ENCODE data around the gene SLCO6A1. TPM values are rescaled to one million over a fixed set of nuclear protein-coding genes. Genes with fewer than 3 reads are reported as not detected.

The SLCO6A1 gene, protein sequence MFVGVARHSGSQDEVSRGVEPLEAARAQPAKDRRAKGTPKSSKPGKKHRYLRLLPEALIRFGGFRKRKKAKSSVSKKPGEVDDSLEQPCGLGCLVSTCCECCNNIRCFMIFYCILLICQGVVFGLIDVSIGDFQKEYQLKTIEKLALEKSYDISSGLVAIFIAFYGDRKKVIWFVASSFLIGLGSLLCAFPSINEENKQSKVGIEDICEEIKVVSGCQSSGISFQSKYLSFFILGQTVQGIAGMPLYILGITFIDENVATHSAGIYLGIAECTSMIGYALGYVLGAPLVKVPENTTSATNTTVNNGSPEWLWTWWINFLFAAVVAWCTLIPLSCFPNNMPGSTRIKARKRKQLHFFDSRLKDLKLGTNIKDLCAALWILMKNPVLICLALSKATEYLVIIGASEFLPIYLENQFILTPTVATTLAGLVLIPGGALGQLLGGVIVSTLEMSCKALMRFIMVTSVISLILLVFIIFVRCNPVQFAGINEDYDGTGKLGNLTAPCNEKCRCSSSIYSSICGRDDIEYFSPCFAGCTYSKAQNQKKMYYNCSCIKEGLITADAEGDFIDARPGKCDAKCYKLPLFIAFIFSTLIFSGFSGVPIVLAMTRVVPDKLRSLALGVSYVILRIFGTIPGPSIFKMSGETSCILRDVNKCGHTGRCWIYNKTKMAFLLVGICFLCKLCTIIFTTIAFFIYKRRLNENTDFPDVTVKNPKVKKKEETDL
- 0.82 to 1.8 TPM (median 1.1 TPM) in 3 replicates for total RNA-seq
- long read RNA-seq = 0 reads

DNA sequence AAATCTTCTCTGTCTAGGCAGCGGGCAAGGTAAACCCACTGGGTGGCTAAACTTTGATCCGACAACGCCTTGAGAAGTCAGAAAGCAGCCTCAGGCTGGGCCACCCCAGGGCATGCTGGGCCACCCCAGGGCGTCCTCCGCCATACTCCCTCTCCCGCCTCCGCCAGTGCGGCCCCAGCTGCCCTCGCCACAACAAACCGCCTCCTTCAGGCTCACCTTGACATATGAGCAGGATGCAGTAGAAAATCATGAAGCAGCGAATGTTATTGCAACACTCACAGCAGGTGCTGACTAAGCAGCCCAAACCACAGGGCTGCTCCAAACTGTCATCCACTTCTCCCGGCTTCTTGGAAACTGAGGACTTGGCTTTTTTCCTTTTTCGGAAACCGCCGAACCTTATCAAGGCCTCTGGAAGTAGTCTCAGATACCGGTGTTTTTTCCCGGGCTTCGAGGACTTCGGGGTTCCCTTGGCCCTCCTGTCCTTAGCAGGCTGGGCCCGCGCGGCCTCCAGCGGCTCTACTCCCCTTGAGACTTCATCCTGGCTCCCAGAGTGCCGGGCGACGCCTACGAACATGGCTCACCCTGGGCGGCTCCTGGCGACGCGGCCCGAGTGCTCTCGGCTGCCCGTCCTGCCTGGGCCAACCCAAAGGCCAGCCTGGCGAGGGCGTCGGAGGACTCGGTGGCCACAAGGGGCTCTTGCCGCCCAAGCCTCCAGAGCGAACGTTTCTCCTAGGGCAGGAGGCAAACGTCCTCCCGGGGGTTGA, at the start of gene SLCO6A1:
Gene SLCO6A1, minus strand, starts transcription at position 731 of the 764 bp plus-strand sequence. Its CDS starts 157 bp downstream, at position 574.
- Mint-ChIP-seq H3K36me3 (ENCODE audit: low read depth) (peaks cover 2% of the 10 kb centered on the region), H3K27me3 (ENCODE audit: low read depth) (no peaks in the 10 kb centered on the region), H3K27ac (ENCODE audit: unreplicated experiment) (no peak within 1 kb of the TSS), H3K4me3 (ENCODE audit: unreplicated experiment) (no peak within 1 kb of the TSS), H3K4me1 (ENCODE audit: low read depth) (no peaks in the 10 kb centered on the region), H3K9me3 (ENCODE audit: low read depth) (peaks cover 2% of the 10 kb centered on the region)
- DNase-seq (ENCODE audit: low spot score) = no peak
- TF ChIP-seq, protein P1, sequence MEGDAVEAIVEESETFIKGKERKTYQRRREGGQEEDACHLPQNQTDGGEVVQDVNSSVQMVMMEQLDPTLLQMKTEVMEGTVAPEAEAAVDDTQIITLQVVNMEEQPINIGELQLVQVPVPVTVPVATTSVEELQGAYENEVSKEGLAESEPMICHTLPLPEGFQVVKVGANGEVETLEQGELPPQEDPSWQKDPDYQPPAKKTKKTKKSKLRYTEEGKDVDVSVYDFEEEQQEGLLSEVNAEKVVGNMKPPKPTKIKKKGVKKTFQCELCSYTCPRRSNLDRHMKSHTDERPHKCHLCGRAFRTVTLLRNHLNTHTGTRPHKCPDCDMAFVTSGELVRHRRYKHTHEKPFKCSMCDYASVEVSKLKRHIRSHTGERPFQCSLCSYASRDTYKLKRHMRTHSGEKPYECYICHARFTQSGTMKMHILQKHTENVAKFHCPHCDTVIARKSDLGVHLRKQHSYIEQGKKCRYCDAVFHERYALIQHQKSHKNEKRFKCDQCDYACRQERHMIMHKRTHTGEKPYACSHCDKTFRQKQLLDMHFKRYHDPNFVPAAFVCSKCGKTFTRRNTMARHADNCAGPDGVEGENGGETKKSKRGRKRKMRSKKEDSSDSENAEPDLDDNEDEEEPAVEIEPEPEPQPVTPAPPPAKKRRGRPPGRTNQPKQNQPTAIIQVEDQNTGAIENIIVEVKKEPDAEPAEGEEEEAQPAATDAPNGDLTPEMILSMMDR (IDR thresholded peaks at IDR 0.05) = no peak

DNA sequence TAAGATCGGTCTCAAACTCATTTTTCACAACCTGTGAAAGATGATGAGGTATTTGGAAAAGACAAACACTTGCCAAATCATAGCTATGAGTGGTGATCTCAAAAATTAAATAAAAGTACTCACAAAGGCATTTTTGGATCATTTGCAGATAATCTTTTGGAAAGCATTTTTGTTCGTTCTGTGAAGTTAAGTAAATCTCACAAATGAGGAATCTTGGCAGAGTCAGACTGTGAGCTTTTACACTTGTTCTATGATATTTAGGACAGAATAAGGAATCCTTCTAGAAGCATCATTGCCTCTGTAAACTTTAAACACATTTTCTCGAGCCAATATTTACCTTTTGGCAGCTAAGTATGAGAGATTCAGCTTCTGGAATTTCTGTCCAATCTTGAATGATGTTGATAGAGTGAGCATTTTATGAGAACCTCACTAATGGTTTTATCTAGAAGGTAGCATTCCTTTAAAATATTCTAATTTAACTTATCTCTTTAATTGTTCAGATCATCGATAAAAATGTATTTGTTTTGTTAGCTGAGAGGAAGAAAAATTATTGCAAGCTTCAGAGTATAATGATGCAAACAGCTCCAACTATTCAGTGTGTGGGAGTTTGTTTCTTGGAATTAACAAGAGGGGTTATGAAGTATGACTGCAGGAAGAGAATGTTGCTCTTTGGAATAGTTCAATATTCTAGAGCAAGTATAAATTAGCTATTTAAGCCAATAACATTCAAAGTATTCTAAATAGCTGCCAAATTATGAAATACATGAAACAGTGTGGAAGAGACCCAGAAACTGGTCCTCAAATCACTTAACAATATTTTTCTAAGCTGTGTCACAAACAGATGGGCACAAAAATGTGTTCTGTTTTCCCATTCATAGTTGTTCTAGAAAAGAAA, 48.6 kb upstream of the SLCO6A1 start:
- TF ChIP-seq, protein P1 (IDR thresholded peaks at IDR 0.05) = no peak
- Mint-ChIP-seq H3K4me3 (ENCODE audit: unreplicated experiment) (no peak overlapping the region), H3K4me1 (ENCODE audit: low read depth) (peaks cover 13% of the 10 kb centered on the region), H3K27ac (ENCODE audit: unreplicated experiment) (no peak overlapping the region), H3K36me3 (ENCODE audit: low read depth) (no peaks in the 10 kb centered on the region), H3K9me3 (ENCODE audit: low read depth) (peaks cover 5% of the 10 kb centered on the region), H3K27me3 (ENCODE audit: low read depth) (no peaks in the 10 kb centered on the region)
- no peak for DNase-seq (ENCODE audit: low spot score)

DNA sequence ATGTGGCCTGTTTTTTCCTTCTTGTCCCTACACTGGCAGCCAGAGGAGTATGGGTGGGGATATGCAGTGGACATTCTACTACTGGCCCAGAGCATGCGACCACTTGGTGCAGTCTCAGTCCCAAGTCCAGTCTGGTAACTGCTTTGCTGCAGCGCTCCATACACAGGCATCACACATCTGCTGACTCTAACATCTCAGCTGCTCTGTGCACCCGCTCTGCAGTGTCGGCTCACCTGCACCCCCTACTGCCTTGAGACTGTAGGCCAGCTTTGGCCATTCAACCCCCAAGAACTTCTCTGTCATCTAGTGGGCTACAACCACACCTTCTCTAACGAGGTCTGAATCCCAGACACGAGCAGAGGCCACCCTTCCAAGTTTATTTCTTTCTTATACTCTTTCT, 46.4 kb upstream of the SLCO6A1 start:
- H3K27ac Mint-ChIP-seq (ENCODE audit: unreplicated experiment) = no peak overlapping the region
- no peaks in the 10 kb centered on the region for H3K36me3 Mint-ChIP-seq (ENCODE audit: low read depth)
- H3K4me3 Mint-ChIP-seq (ENCODE audit: unreplicated experiment) = no peak overlapping the region

DNA sequence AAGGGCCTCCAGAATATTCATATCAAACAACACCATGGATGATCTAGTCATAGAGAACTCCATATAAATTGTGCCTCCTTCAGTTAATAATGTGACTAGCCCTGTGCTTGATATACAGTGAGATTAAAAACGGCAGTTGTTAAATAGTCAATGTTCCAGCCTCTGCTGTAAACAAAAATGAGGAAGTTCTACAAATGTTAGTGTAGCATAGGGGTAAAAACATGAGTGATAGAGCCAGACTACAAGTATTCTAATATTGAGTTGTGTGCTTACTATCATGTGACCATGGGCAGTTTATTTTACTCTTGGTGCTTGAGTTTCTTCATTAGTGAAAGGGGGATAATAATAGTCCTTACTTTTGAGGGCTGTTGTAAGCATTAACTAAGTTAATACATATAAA, 43.3 kb upstream of the SLCO6A1 start:
- Mint-ChIP-seq H3K27ac (ENCODE audit: unreplicated experiment) (no peak overlapping the region), H3K36me3 (ENCODE audit: low read depth) (no peaks in the 10 kb centered on the region), H3K4me1 (ENCODE audit: low read depth) (peaks cover 7% of the 10 kb centered on the region), H3K9me3 (ENCODE audit: low read depth) (no peaks in the 10 kb centered on the region), H3K4me3 (ENCODE audit: unreplicated experiment) (no peak overlapping the region), H3K27me3 (ENCODE audit: low read depth) (no peaks in the 10 kb centered on the region)
- TF ChIP-seq, protein P1 (IDR thresholded peaks at IDR 0.05) = no peak
- DNase-seq (ENCODE audit: low spot score) = no peak

More for the DNA sequence above, 46.4 kb upstream of the SLCO6A1 start:
- TF ChIP-seq, protein P1 (IDR thresholded peaks at IDR 0.05) = peak; percentile 47
- peaks cover 1% of the 10 kb centered on the region for H3K9me3 Mint-ChIP-seq (ENCODE audit: low read depth)
- peaks cover 16% of the 10 kb centered on the region for H3K4me1 Mint-ChIP-seq (ENCODE audit: low read depth)
- H3K27me3 Mint-ChIP-seq (ENCODE audit: low read depth) = no peaks in the 10 kb centered on the region
- no peak for DNase-seq (ENCODE audit: low spot score)
